CD4-positive, alpha-beta memory T cell (primary cell): ENCODE results near the gene ELMOD3. TPM values are rescaled to one million over a fixed set of nuclear protein-coding genes. Genes with fewer than 3 reads are reported as not detected.
A peak's percentile ranks its signal among the peaks of the same experiment; 100 is the strongest.
"Not testable (repeated sequence)": the region's sequence is repeated elsewhere in the genome, so short reads cannot be mapped to it uniquely, and the experiment has no call there.

Experiments used
- CTCF ChIA-PET: fragments of 350-600 bp; sonication (Branson Sonifier 250); formaldehyde crosslinking; loops from one replicate; lab custom pipeline; 2021; ENCODE audit warnings: inconsistent platforms; ENCODE audit not compliant: partially characterized antibody; lab: Charles Lee
- POLR2A ChIA-PET: fragments of 350-600 bp; sonication (Branson Sonifier 250); formaldehyde crosslinking; loops from one replicate; lab custom pipeline; 2021; ENCODE audit not compliant: partially characterized antibody; lab: Charles Lee
- DNase-seq, 5 donors: peaks; one replicate each; pipeline versions ENCODE4 v3.0.0 to v3.0.0-alpha.2; 2020 to 2022; ENCODE audit warnings: mixed read lengths in 1 of 5
- H3K27ac ChIP-seq: one replicate; pipeline ENCODE4 v1.7.0; 2013; ENCODE audit warnings: low read depth, low read length
- H3K27me3 ChIP-seq: 2 replicates; pipeline ENCODE4 v1.7.0; 2013; ENCODE audit warnings: mild to moderate bottlenecking, low read length, moderate library complexity; ENCODE audit not compliant: insufficient read depth
- H3K36me3 ChIP-seq: 2 replicates; pipeline ENCODE4 v1.7.0; 2013; ENCODE audit warnings: mild to moderate bottlenecking, low read length, moderate library complexity; ENCODE audit not compliant: insufficient read depth
- H3K4me1 ChIP-seq: 2 replicates; pipeline ENCODE4 v1.7.0; 2013; ENCODE audit warnings: mild to moderate bottlenecking, low read length, moderate library complexity; ENCODE audit not compliant: insufficient read depth
- H3K4me3 ChIP-seq, 2 donors: one replicate each; pipeline ENCODE4 v1.7.0; 2013; ENCODE audit warnings: low read length in 2 of 2, mild to moderate bottlenecking in 1 of 2
- H3K9me3 ChIP-seq, 2 donors: one replicate each; pipeline ENCODE4 v1.7.0; 2013; ENCODE audit warnings: low read length in 2 of 2, control low read depth in 1 of 2; ENCODE audit not compliant: control insufficient read depth in 1 of 2
- H3K27ac Mint-ChIP-seq, 7 donors: one replicate each; pipeline ENCODE4 v1.8.0; 2020 to 2021; ENCODE audit warnings: mixed read lengths in 7 of 7, mild to moderate bottlenecking in 6 of 7, inconsistent platforms in 3 of 7, moderate library complexity in 3 of 7
- H3K27me3 Mint-ChIP-seq, 2 donors: one replicate each; pipeline ENCODE4 v1.8.0; 2020 to 2021; ENCODE audit warnings: mixed read lengths in 2 of 2
- H3K36me3 Mint-ChIP-seq, 2 donors: one replicate each; pipeline ENCODE4 v1.8.0; 2020 to 2021; ENCODE audit warnings: mixed read lengths in 2 of 2, inconsistent platforms in 1 of 2, mild to moderate bottlenecking in 1 of 2
- H3K4me1 Mint-ChIP-seq, 4 donors: one replicate each; pipeline ENCODE4 v1.8.0; 2020 to 2021; ENCODE audit warnings: mixed read lengths in 4 of 4, mild to moderate bottlenecking in 1 of 4
- H3K4me3 Mint-ChIP-seq, 8 donors: one replicate each; pipeline ENCODE4 v1.8.0; 2020 to 2021; ENCODE audit warnings: mixed read lengths in 8 of 8, mild to moderate bottlenecking in 7 of 8, moderate library complexity in 6 of 8, inconsistent platforms in 3 of 8
- H3K9me3 Mint-ChIP-seq, 8 donors: one replicate each; pipeline ENCODE4 v1.8.0; 2020 to 2021; ENCODE audit warnings: mixed read lengths in 8 of 8, mild to moderate bottlenecking in 5 of 8, inconsistent platforms in 3 of 8, moderate library complexity in 1 of 8
- intact Hi-C: fragments of 100-400 bp; cut with micrococcal nuclease; formaldehyde crosslinking; loops from one replicate; pipeline ENCODE4 v1.15.1; 2023
- polyA plus RNA-seq, 2 donors: library from polyadenylated mRNA; unstranded; fragments of 300-500 nt; fragmentation: Illumina TruSeq; gene quantifications; one replicate each; pipeline ENCODE4 v1.2.3, GENCODE V29; 2021
- total RNA-seq, 2 experiments: library from RNA; stranded (reverse); gene quantifications; one replicate each; pipeline ENCODE4 v1.2.3, GENCODE V29; 2021

The ELMOD3 gene
- total and polyA plus RNA-seq, 4 experiments from 2014 or later = 10.1 to 33.2 (median 20.5) TPM

DNA sequence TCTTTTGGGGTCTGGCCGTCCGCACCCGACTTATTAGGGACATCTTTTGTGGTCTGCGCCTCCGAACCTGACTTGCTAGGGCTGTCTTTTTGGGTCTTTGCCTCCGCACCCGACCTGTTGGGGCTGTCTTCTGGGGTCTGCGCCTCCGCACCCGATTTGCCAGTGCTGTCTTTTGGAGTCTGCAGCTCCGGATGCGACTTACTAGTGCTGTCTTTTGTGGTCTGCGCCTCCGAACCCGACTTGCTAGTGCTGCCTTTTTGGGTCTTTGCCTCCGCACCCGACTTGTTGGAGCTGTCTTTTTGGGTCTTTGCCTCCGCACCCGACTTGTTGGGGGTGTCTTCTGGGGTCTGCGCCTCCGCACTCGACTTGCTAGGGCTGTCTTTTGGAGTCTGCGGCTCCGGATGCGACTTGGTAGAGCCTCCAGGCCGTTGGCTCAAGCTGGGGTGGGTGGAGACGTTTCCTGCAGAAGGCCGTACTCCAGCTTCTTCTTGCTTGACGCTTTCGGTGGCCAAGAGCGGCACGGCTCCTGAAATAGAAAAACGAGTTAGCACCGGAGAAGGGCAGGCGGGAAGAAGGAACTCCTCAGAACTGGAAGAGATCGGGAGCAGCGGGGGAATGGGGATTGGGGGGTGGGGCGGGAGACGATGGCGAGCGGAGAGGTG, 27.3 kb upstream of the ELMOD3 start:
- Mint-ChIP-seq H3K27ac (peak overlapping the region; percentile 97 to 100 (median 100)), H3K4me1 (peaks cover 27 to 72% (median 40%) of the 10 kb centered on the region in 4 donors), H3K9me3 (no peaks in the 10 kb centered on the region), H3K36me3 (peaks cover 51 to 62% of the 10 kb centered on the region in 2 donors), H3K27me3 (no peaks in the 10 kb centered on the region), H3K4me3 (peak overlapping the region; percentile 92 to 100 (median 98))
- Histone ChIP-seq H3K27ac (peak overlapping the region; percentile 98), H3K4me3 (peak overlapping the region; percentile 99 to 100), H3K4me1 (peaks cover 51% of the 10 kb centered on the region), H3K27me3 (no peaks in the 10 kb centered on the region), H3K36me3 (peaks cover 26% of the 10 kb centered on the region), H3K9me3 (no peaks in the 10 kb centered on the region)
- intact Hi-C loops = loop anchor here (2.0 to 10.0 kb wide), 3 partner anchors 16 to 288 kb away; partner anchors contain the start of genes C2orf68 and USP39
- peak; percentile 60 to 76 (median 68) for DNase-seq
- ChIA-PET CTCF (interaction anchor here (0.6 to 5.5 kb wide), 10 partner anchors 9 to 388 kb away, joined by 3 to 28 read pairs (median 6); partner anchors contain the start of genes ELMOD3, RETSAT and SH2D6), POLR2A (interaction anchor here (0.6 to 12.9 kb wide), 45 partner anchors 8 to 1114 kb away, joined by 3 to 268 read pairs (median 5); partner anchors contain the start of genes C2orf68, CAPG, ELMOD3 and GGCX)

- peak within 1 kb of the TSS; percentile 92 to 100 (median 98) for H3K4me3 Mint-ChIP-seq
- Histone ChIP-seq H3K4me1 (peaks cover 44% of the 10 kb centered on the region), H3K4me3 (peak within 1 kb of the TSS; percentile 99 to 100), H3K36me3 (peaks cover 19% of the 10 kb centered on the region), H3K27me3 (no peaks in the 10 kb centered on the region), H3K9me3 (no peaks in the 10 kb centered on the region), H3K27ac (peak within 1 kb of the TSS; percentile 98)
- peaks cover 21 to 65% (median 34%) of the 10 kb centered on the region in 4 donors for H3K4me1 Mint-ChIP-seq
- H3K9me3 Mint-ChIP-seq = no peaks in the 10 kb centered on the region
- H3K27ac Mint-ChIP-seq = peak within 1 kb of the TSS; percentile 97 to 100 (median 100)
- intact Hi-C loops = loop anchor here (1.0 to 10.0 kb wide), 7 partner anchors 17 to 1113 kb away; partner anchors contain the start of genes C2orf68, ELMOD3, KDM3A and MAT2A
- peaks cover 44 to 54% of the 10 kb centered on the region in 2 donors for H3K36me3 Mint-ChIP-seq
- no peaks in the 10 kb centered on the region for H3K27me3 Mint-ChIP-seq
- POLR2A ChIA-PET = interaction anchor here (0.6 to 12.9 kb wide), 38 partner anchors 8 to 1113 kb away, joined by 3 to 268 read pairs (median 6); partner anchors contain the start of genes C2orf68, CAPG, ELMOD3 and GGCX
- peak; percentile 93 to 96 (median 95) for DNase-seq
- CTCF ChIA-PET = interaction anchor here (1.0 to 5.5 kb wide), 8 partner anchors 10 to 388 kb away, joined by 3 to 28 read pairs (median 8); partner anchors contain the start of genes ELMOD3, RETSAT and SH2D6
These were observed 26.5 kb upstream of the ELMOD3 start, which contains the start of gene TGOLN2 for GRCh38 chr2:85327822-85328617. TSS of gene TGOLN2 (minus strand) at chr2:85327989. CDS start at chr2:85327962, 27 bp downstream.

- ChIA-PET POLR2A (interaction anchor here (0.8 to 12.9 kb wide), 5 partner anchors 16 to 266 kb away, joined by 3 to 268 read pairs (median 64); partner anchors contain the start of genes ELMOD3, MAT2A, RETSAT and RNF181), CTCF (interaction anchor here (0.6 kb wide), 1 partner anchor 117 kb away, joined by 3 read pairs; no protein-coding TSS in a partner anchor)
- intact Hi-C loops = loop anchor here (2.0 to 10.0 kb wide), 2 partner anchors 286 to 1112 kb away; partner anchors contain the start of genes C2orf68, KDM3A and USP39
- Mint-ChIP-seq H3K27ac (peak overlapping the region in 4 of 7 donors; percentile 33 to 99 (median 40)), H3K27me3 (no peaks in the 10 kb centered on the region), H3K36me3 (peaks cover 32 to 44% of the 10 kb centered on the region in 2 donors), H3K4me3 (peak overlapping the region in 6 of 8 donors; percentile 4 to 98 (median 30)), H3K9me3 (no peaks in the 10 kb centered on the region), H3K4me1 (peaks cover 17 to 53% (median 23%) of the 10 kb centered on the region in 4 donors)
- no peak for DNase-seq
- no peaks in the 10 kb centered on the region for H3K9me3 ChIP-seq
- no peaks in the 10 kb centered on the region for H3K27me3 ChIP-seq
- H3K4me3 ChIP-seq = no peak overlapping the region
- peaks cover 32% of the 10 kb centered on the region for H3K4me1 ChIP-seq
- peaks cover 7% of the 10 kb centered on the region for H3K36me3 ChIP-seq
- no peak overlapping the region for H3K27ac ChIP-seq
These were observed 25.4 kb upstream of the ELMOD3 start for GRCh38 chr2:85329181-85329651.

GRCh38 chr2:85329701-85330100, 24.9 kb upstream of the ELMOD3 start:
- not testable (repeated sequence) for H3K36me3 ChIP-seq, H3K27me3 Mint-ChIP-seq, H3K9me3 ChIP-seq, DNase-seq, H3K27ac ChIP-seq, H3K9me3 Mint-ChIP-seq, H3K4me3 ChIP-seq, H3K27me3 ChIP-seq
- Mint-ChIP-seq H3K4me1 (peaks cover 13 to 48% (median 20%) of the 10 kb centered on the region in 4 donors), H3K36me3 (peaks cover 27 to 39% of the 10 kb centered on the region in 2 donors), H3K4me3 (peak overlapping the region in 5 of 8 donors; percentile 4 to 57 (median 31)), H3K27ac (peak overlapping the region in 3 of 7 donors; percentile 38 to 99 (median 43))
- H3K4me1 ChIP-seq = peaks cover 27% of the 10 kb centered on the region
- ChIA-PET POLR2A (interaction anchor here (3.0 to 10.1 kb wide), 2 partner anchors 24 to 265 kb away, joined by 24 to 240 read pairs; partner anchors contain the start of genes ELMOD3, RETSAT and RNF181), CTCF (interaction anchor here (0.6 kb wide), 1 partner anchor 117 kb away, joined by 3 read pairs; no protein-coding TSS in a partner anchor)
- intact Hi-C loops = loop anchor here (2.0 to 10.0 kb wide), 2 partner anchors 285 to 1111 kb away; partner anchors contain the start of genes C2orf68, KDM3A and USP39

DNA sequence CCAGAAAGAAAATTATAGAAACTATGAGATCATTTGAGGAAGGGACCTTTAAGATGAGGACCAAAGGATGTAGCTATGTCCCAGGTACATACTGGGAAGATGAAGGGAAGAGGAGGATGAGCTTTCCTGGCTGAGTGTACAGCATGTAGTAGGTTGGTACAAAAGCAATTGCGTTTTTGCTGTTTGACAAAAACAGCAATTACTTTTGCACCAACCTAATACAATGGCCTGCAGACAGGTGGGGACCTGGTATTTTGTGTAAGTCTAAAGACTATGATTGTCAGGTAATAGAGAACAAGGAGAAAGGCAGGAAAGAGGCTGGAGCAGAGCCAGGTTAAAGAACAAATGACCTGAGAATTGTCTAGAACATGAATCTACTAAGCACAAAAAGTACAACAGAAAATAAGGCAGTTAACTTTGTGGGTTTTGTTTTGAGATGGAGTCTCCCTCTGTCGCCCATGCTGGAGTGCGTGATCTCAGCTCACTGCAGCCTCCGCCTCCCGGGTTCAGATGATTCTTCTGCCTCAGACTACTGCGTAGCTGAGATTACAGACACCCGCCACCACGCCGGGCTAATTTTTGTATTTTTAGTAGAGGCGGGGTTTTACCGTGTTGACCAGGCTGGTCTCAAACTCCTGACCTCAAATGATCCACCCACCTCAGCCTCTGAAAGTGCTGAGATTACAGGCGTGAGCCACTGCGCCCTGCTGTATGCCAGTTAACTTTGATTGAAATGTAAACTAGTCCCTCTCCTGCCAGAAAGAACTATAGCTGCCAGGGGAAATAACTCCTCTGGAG, 23.5 kb upstream of the ELMOD3 start:
- H3K4me1 Mint-ChIP-seq = peaks cover 6 to 36% (median 9%) of the 10 kb centered on the region in 4 donors
- ChIA-PET POLR2A (interaction anchor here (10.1 kb wide), 1 partner anchor 22 kb away, joined by 240 read pairs; the partner anchor contains the start of genes ELMOD3 and RETSAT), CTCF (no interaction called here)
- peak in 1 of 5 donors; percentile 24 for DNase-seq
- H3K9me3 ChIP-seq = no peaks in the 10 kb centered on the region
- H3K4me1 ChIP-seq = peaks cover 14% of the 10 kb centered on the region
- intact Hi-C loops = no loop called here
- no peaks in the 10 kb centered on the region for H3K36me3 ChIP-seq
- H3K9me3 Mint-ChIP-seq = no peaks in the 10 kb centered on the region
- H3K27me3 Mint-ChIP-seq = no peaks in the 10 kb centered on the region
- peaks cover 14 to 26% of the 10 kb centered on the region in 2 donors for H3K36me3 Mint-ChIP-seq
- no peaks in the 10 kb centered on the region for H3K27me3 ChIP-seq
- H3K27ac ChIP-seq = no peak overlapping the region
- H3K4me3 Mint-ChIP-seq = peak overlapping the region in 1 of 8 donors; percentile 9
- peak overlapping the region in 2 of 7 donors; percentile 29 to 49 for H3K27ac Mint-ChIP-seq
- no peak overlapping the region for H3K4me3 ChIP-seq

GRCh38 chr2:85333877-85334276, 20.7 kb upstream of the ELMOD3 start:
- H3K9me3 ChIP-seq, H3K36me3 Mint-ChIP-seq, intact Hi-C loops, H3K4me3 Mint-ChIP-seq, H3K9me3 Mint-ChIP-seq, H3K27me3 ChIP-seq, H3K27me3 Mint-ChIP-seq, H3K4me3 ChIP-seq, DNase-seq, H3K27ac Mint-ChIP-seq, H3K4me1 Mint-ChIP-seq, H3K36me3 ChIP-seq, CTCF ChIA-PET, H3K4me1 ChIP-seq, H3K27ac ChIP-seq: not testable (repeated sequence)
- POLR2A ChIA-PET = interaction anchor here (0.9 kb wide), 1 partner anchor 21 kb away, joined by 3 read pairs; the partner anchor contains the start of genes ELMOD3 and RETSAT
